ENCODE data around the gene STK32C.

GRCh38 chr10:132249824-132250375 lies 57.9 kb downstream of the STK32C start:
- TF ChIP-seq CTCF (IDR thresholded peaks at IDR 0.05) (no peak), ZFX (IDR thresholded peaks at IDR 0.05; ENCODE audit: borderline replicate concordance) (no peak)

All from 22Rv1 (cell line).